WI38 (cell line): Measurements from ENCODE around the gene DARS2.
"Not testable (repeated sequence)": the region's sequence is repeated elsewhere in the genome, so short reads cannot be mapped to it uniquely, and the experiment has no call there.

Experiments
- H3K4me3 ChIP-seq: 2 replicates; pipeline ENCODE4 v1.5.1; 2011; ENCODE audit warnings: low read depth, mild to moderate bottlenecking, control low read depth, low read length
- CTCF ChIP-seq: IDR thresholded peaks from 2 replicates; pipeline ENCODE4 v1.5.1; 2012; ENCODE audit warnings: low read depth, mild to moderate bottlenecking, control low read depth, low read length

DARS2 gene

GRCh38 chr1:173802961-173803360 lies 21.5 kb upstream of the DARS2 start:
- TF ChIP-seq CTCF, result no peak
- H3K4me3 ChIP-seq, result no peak overlapping the region

GRCh38 chr1:173813654-173814053 lies 10.8 kb upstream of the DARS2 start:
- H3K4me3 ChIP-seq, result not testable (repeated sequence)

GRCh38 chr1:173818459-173818858 lies 6.0 kb upstream of the DARS2 start:
- H3K4me3 ChIP-seq, result no peak overlapping the region
- no peak for TF ChIP-seq CTCF

- no peak for TF ChIP-seq CTCF
- no peak overlapping the region for H3K4me3 ChIP-seq
Measured at GRCh38 chr1:173821680-173822079, 2.8 kb upstream of the DARS2 start.

- TF ChIP-seq CTCF, result no peak
- peak overlapping the region; percentile 95 for H3K4me3 ChIP-seq
Measured at GRCh38 chr1:173823781-173824314, 625 bp upstream of the DARS2 start.

GRCh38 chr1:173827611-173828010 lies 3.1 kb downstream of the DARS2 start:
- no peak for TF ChIP-seq CTCF
- H3K4me3 ChIP-seq, result no peak overlapping the region

- no peak for TF ChIP-seq CTCF
- no peak overlapping the region for H3K4me3 ChIP-seq
Measured at GRCh38 chr1:173832748-173833147, 8.3 kb downstream of the DARS2 start.

- H3K4me3 ChIP-seq, result no peak overlapping the region
- TF ChIP-seq CTCF, result no peak
Measured at GRCh38 chr1:173852105-173852504, 27.6 kb downstream of the DARS2 start.
